Colonic mucosa (tissue), 4 donors: ENCODE data around the gene TRDMT1. TPM values are rescaled to one million over a fixed set of nuclear protein-coding genes. Genes with fewer than 3 reads are reported as not detected.

Experiments used
- DNase-seq: peaks from one replicate; pipeline ENCODE4 v3.0.0-alpha.2; 2020
- H3K27ac ChIP-seq: fragments of 200-600 bp; one replicate; pipeline ENCODE4 v1.8.0; 2021
- H3K27me3 ChIP-seq: fragments of 200-600 bp; one replicate; pipeline ENCODE4 v1.8.0; 2021
- H3K36me3 ChIP-seq: fragments of 200-600 bp; one replicate; pipeline ENCODE4 v1.8.0; 2021
- H3K4me1 ChIP-seq: fragments of 200-600 bp; one replicate; pipeline ENCODE4 v1.8.0; 2021; ENCODE audit warnings: mild to moderate bottlenecking
- H3K4me3 ChIP-seq: fragments of 200-600 bp; one replicate; pipeline ENCODE4 v1.8.0; 2021
- H3K9ac ChIP-seq, 2 donors: one replicate each; pipeline ENCODE4 v1.7.0; 2013; ENCODE audit warnings: control low read depth in 2 of 2, low read depth in 2 of 2, low read length in 2 of 2
- H3K9me3 ChIP-seq: fragments of 200-600 bp; one replicate; pipeline ENCODE4 v1.8.0; 2021
- intact Hi-C: fragments of 100-400 bp; cut with DNase I; formaldehyde crosslinking; loops from one replicate; pipeline ENCODE4 v1.14.1; 2022
- total RNA-seq, 2 donors: library from RNA; stranded (reverse); fragmentation: NEBNext Ultra II Directional in 1 of 2; extraction: Animal tissue kit (Norgen Biotek cat#: 25700) in 1 of 2; gene quantifications; one replicate each; pipeline ENCODE4 v1.2.1, GENCODE V29; 2021
- TF ChIP-seq, protein P1 (sequence below): fragments of 200-600 bp; IDR thresholded peaks from one replicate; pipeline ENCODE4 v1.8.0; 2022; ENCODE audit warnings: antibody characterized with exemption, mild to moderate bottlenecking
- donor health status: healthy.
- donor health status: DM: no; HTN: no; CAD: no.
- donor health status: DM: no; HTN: no; CAD: no.

The TRDMT1 gene
- total RNA-seq, 2 donors from 2014 or later: 3.4 to 3.5 TPM

GRCh38 chr10:17213646-17214349 lies 12.3 kb upstream of the TRDMT1 start:
- H3K27ac ChIP-seq: no peak overlapping the region
- H3K27me3 ChIP-seq: no peaks in the 10 kb centered on the region
- no peak for DNase-seq
- H3K9me3 ChIP-seq: no peaks in the 10 kb centered on the region
- no peaks in the 10 kb centered on the region for H3K4me1 ChIP-seq
- no peak overlapping the region for H3K4me3 ChIP-seq
- TF ChIP-seq, protein P1, sequence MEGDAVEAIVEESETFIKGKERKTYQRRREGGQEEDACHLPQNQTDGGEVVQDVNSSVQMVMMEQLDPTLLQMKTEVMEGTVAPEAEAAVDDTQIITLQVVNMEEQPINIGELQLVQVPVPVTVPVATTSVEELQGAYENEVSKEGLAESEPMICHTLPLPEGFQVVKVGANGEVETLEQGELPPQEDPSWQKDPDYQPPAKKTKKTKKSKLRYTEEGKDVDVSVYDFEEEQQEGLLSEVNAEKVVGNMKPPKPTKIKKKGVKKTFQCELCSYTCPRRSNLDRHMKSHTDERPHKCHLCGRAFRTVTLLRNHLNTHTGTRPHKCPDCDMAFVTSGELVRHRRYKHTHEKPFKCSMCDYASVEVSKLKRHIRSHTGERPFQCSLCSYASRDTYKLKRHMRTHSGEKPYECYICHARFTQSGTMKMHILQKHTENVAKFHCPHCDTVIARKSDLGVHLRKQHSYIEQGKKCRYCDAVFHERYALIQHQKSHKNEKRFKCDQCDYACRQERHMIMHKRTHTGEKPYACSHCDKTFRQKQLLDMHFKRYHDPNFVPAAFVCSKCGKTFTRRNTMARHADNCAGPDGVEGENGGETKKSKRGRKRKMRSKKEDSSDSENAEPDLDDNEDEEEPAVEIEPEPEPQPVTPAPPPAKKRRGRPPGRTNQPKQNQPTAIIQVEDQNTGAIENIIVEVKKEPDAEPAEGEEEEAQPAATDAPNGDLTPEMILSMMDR: no peak
- intact Hi-C loops: no loop called here
- H3K36me3 ChIP-seq: no peaks in the 10 kb centered on the region
- no peak overlapping the region for H3K9ac ChIP-seq

GRCh38 chr10:17212802-17213221 lies 11.3 kb upstream of the TRDMT1 start:
- no peaks in the 10 kb centered on the region for H3K36me3 ChIP-seq
- H3K9me3 ChIP-seq: no peaks in the 10 kb centered on the region
- H3K4me3 ChIP-seq: no peak overlapping the region
- DNase-seq: no peak
- H3K27ac ChIP-seq: no peak overlapping the region
- no peak overlapping the region for H3K9ac ChIP-seq
- TF ChIP-seq, protein P1: no peak
- no peaks in the 10 kb centered on the region for H3K4me1 ChIP-seq
- H3K27me3 ChIP-seq: no peaks in the 10 kb centered on the region
- intact Hi-C loops: no loop called here

DNA sequence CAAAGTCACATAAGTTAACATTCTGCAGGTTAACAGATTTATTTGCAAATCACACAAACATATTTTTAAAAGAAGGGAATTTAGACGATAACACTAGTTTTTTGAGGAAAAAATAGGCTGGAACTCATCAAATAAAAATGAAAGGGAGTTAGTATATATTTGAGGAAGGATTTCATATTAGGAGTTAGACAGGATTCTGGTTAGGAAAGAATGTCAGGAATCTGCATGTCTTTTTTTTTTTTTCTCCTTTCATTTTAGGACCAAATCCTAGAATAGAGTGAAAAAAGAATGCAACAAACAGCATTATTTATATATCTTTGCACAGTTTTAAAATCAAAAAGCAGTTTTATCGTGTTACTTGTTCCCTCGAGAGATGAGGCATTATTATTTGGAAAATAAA lies 8.9 kb upstream of the TRDMT1 start:
- Histone ChIP-seq H3K9me3 (no peaks in the 10 kb centered on the region), H3K36me3 (no peaks in the 10 kb centered on the region), H3K4me3 (no peak overlapping the region), H3K4me1 (no peaks in the 10 kb centered on the region), H3K27ac (no peak overlapping the region), H3K9ac (no peak overlapping the region), H3K27me3 (no peaks in the 10 kb centered on the region)
- DNase-seq: no peak
- intact Hi-C loops: no loop called here
- TF ChIP-seq, protein P1: no peak

DNA sequence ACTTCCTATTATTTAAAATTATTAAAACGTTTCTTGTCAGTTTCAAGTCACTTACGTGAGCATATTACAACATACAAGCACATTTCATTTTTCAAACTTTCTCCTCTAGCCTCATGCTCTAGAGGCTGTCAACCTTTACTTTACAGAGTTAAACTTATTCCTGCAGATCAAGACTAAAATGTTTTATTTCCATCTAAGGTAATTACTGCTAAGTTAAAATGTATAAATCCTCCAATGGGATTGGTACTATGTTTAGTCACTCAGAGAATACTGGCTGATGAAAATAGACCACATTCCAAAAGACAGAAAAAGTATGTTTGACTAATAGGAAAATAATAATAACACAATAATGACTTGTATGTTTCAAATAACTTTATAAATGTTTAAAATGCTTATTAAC lies 8.4 kb upstream of the TRDMT1 start:
- H3K36me3 ChIP-seq: no peaks in the 10 kb centered on the region
- H3K9ac ChIP-seq: no peak overlapping the region
- no peak overlapping the region for H3K27ac ChIP-seq
- TF ChIP-seq, protein P1: no peak
- intact Hi-C loops: no loop called here
- no peaks in the 10 kb centered on the region for H3K9me3 ChIP-seq
- no peaks in the 10 kb centered on the region for H3K27me3 ChIP-seq
- H3K4me1 ChIP-seq: no peaks in the 10 kb centered on the region
- DNase-seq: no peak
- H3K4me3 ChIP-seq: no peak overlapping the region

GRCh38 chr10:17209302-17209701 lies 7.8 kb upstream of the TRDMT1 start:
- no peak overlapping the region for H3K27ac ChIP-seq
- TF ChIP-seq, protein P1: no peak
- no peaks in the 10 kb centered on the region for H3K4me1 ChIP-seq
- H3K27me3 ChIP-seq: no peaks in the 10 kb centered on the region
- H3K36me3 ChIP-seq: no peaks in the 10 kb centered on the region
- H3K9me3 ChIP-seq: no peaks in the 10 kb centered on the region
- DNase-seq: no peak
- no peak overlapping the region for H3K9ac ChIP-seq
- intact Hi-C loops: no loop called here
- H3K4me3 ChIP-seq: no peak overlapping the region
